Progenitor cell of endocrine pancreas (in vitro differentiated cells): ENCODE results near the gene CCRL2. TPM values are rescaled to one million over a fixed set of nuclear protein-coding genes. Genes with fewer than 3 reads are reported as not detected.

Experiments
- DNase-seq: peaks from one replicate; pipeline ENCODE4 v3.0.0; 2021; ENCODE audit warnings: low spot score; ENCODE audit not compliant: unreplicated experiment
- H3K27ac Mint-ChIP-seq: 2 replicates; pipeline ENCODE4 v1.8.0; 2021; ENCODE audit warnings: mild to moderate bottlenecking, moderate library complexity, mixed read lengths
- H3K27me3 Mint-ChIP-seq: 2 replicates; pipeline ENCODE4 v1.8.0; 2021; ENCODE audit warnings: mixed read lengths
- H3K36me3 Mint-ChIP-seq: 2 replicates; pipeline ENCODE4 v1.8.0; 2022; ENCODE audit warnings: mixed read lengths; ENCODE audit not compliant: insufficient read depth
- H3K4me1 Mint-ChIP-seq: 2 replicates; pipeline ENCODE4 v1.8.0; 2021; ENCODE audit warnings: low read depth, mixed read lengths
- H3K4me3 Mint-ChIP-seq: 2 replicates; pipeline ENCODE4 v1.8.0; 2021; ENCODE audit warnings: low read depth, mild to moderate bottlenecking, moderate library complexity, mixed read lengths
- H3K9me3 Mint-ChIP-seq: 2 replicates; pipeline ENCODE4 v1.8.0; 2021; ENCODE audit warnings: low read depth, mixed read lengths
- CTCF ChIP-seq: fragments of 200-600 bp; sonication (generic); IDR thresholded peaks from one replicate; pipeline ENCODE4 v1.5.0; 2021; ENCODE audit warnings: antibody characterized with exemption, mild to moderate bottlenecking; ENCODE audit not compliant: unreplicated experiment
- total RNA-seq: library from RNA; stranded (reverse); gene quantifications from 2 replicates; pipeline ENCODE4 v1.2.1, GENCODE V29; 2021

CCRL2 gene
- total RNA-seq, 1 donor from 2014 or later = not detected

- H3K36me3 Mint-ChIP-seq = no peaks in the 10 kb centered on the region
- no peaks in the 10 kb centered on the region for H3K9me3 Mint-ChIP-seq
- peaks cover 12% of the 10 kb centered on the region for H3K27me3 Mint-ChIP-seq
- DNase-seq = no peak
- peaks cover 15% of the 10 kb centered on the region for H3K4me1 Mint-ChIP-seq
- no peak for TF ChIP-seq CTCF
- no peak overlapping the region for H3K27ac Mint-ChIP-seq
- H3K4me3 Mint-ChIP-seq = no peak overlapping the region
These were observed 2.9 kb downstream of the CCRL2 start for GRCh38 chr3:46409739-46410489.

- H3K36me3 Mint-ChIP-seq = no peaks in the 10 kb centered on the region
- no peak overlapping the region for H3K27ac Mint-ChIP-seq
- H3K4me1 Mint-ChIP-seq = peaks cover 10% of the 10 kb centered on the region
- H3K4me3 Mint-ChIP-seq = no peak overlapping the region
- TF ChIP-seq CTCF = no peak
- H3K27me3 Mint-ChIP-seq = peaks cover 12% of the 10 kb centered on the region
- H3K9me3 Mint-ChIP-seq = no peaks in the 10 kb centered on the region
- DNase-seq = no peak
These were observed 3.6 kb downstream of the CCRL2 start for GRCh38 chr3:46410669-46411068.

GRCh38 chr3:46411271-46411670 is 4.2 kb downstream of the CCRL2 start:
- peak; percentile 36 for TF ChIP-seq CTCF
- H3K9me3 Mint-ChIP-seq = no peaks in the 10 kb centered on the region
- H3K27ac Mint-ChIP-seq = no peak overlapping the region
- peaks cover 12% of the 10 kb centered on the region for H3K27me3 Mint-ChIP-seq
- no peak for DNase-seq
- H3K4me3 Mint-ChIP-seq = no peak overlapping the region
- no peaks in the 10 kb centered on the region for H3K36me3 Mint-ChIP-seq
- peaks cover 12% of the 10 kb centered on the region for H3K4me1 Mint-ChIP-seq

GRCh38 chr3:46412786-46413298 is 5.8 kb downstream of the CCRL2 start:
- no peak for DNase-seq
- H3K4me3 Mint-ChIP-seq = no peak overlapping the region
- H3K4me1 Mint-ChIP-seq = peaks cover 4% of the 10 kb centered on the region
- H3K36me3 Mint-ChIP-seq = no peaks in the 10 kb centered on the region
- no peaks in the 10 kb centered on the region for H3K9me3 Mint-ChIP-seq
- H3K27ac Mint-ChIP-seq = no peak overlapping the region
- no peak for TF ChIP-seq CTCF
- peaks cover 12% of the 10 kb centered on the region for H3K27me3 Mint-ChIP-seq

GRCh38 chr3:46413951-46414350 is 6.9 kb downstream of the CCRL2 start:
- Mint-ChIP-seq H3K4me1 (peaks cover 4% of the 10 kb centered on the region), H3K4me3 (no peak overlapping the region), H3K36me3 (no peaks in the 10 kb centered on the region), H3K27ac (no peak overlapping the region), H3K27me3 (peaks cover 5% of the 10 kb centered on the region), H3K9me3 (no peaks in the 10 kb centered on the region)
- no peak for DNase-seq
- no peak for TF ChIP-seq CTCF
